HCT116 (cell line): ENCODE measurements around the gene NPFF. TPM values are rescaled to one million over a fixed set of nuclear protein-coding genes. Genes with fewer than 3 reads are reported as not detected.

Experiments used
- ATAC-seq: fragments of 200-7000 bp; cut with Tn5 transposase; 2 replicates; pipeline ENCODE4 v1.9.1; 2020; ENCODE audit warnings: mild to moderate bottlenecking, moderate library complexity
- BruUV-seq: library from RNA; stranded (reverse); fragments of 400-500 nt; replicated peaks from 2 replicates; lab custom pipeline; 2021; lab: Mats Ljungman, UMichigan
- CTCF ChIA-PET: fragments of 300-600 bp; sonication (Branson Sonifier 250); formaldehyde crosslinking; loops from one replicate; lab custom pipeline; 2021; ENCODE audit warnings: antibody characterized with exemption; lab: Charles Lee
- POLR2A ChIA-PET: fragments of 300-600, 350-600 bp; sonication (Branson Sonifier 250); formaldehyde crosslinking; loops from one replicate; lab custom pipeline; 2021; ENCODE audit warnings: antibody characterized with exemption; lab: Charles Lee
- RAD21 ChIA-PET, 2 experiments: fragments of 300-600 bp; sonication (Branson Sonifier 250); formaldehyde crosslinking; loops; one replicate each; lab custom pipeline; 2023; ENCODE audit warnings: low total read pairs in 2 of 2; ENCODE audit not compliant: uncharacterized antibody in 2 of 2, unreplicated experiment in 2 of 2, low non-redundant PET in 1 of 2; lab: Charles Lee
- DNase-seq: peaks from one replicate; pipeline ENCODE4 v3.0.0-alpha.2; 2010; ENCODE audit warnings: low read depth, low spot score
- H2AFZ ChIP-seq: fragments of 200-600 bp; shearing (Covaris generic), sonication (generic); 2 replicates; pipeline ENCODE4 v1.6.1; 2017; ENCODE audit warnings: low read depth, mixed run types, mixed read lengths, antibody characterized with exemption, low read length; ENCODE audit not compliant: poor library complexity, severe bottlenecking
- H3K27ac ChIP-seq: 2 replicates; pipeline ENCODE4 v1.5.1; 2012; ENCODE audit warnings: low read depth, low read length
- H3K27me3 ChIP-seq: fragments of 200-600 bp; sonication (generic); 2 replicates; pipeline ENCODE4 v1.6.1; 2016; ENCODE audit warnings: mixed run types, low read length, mixed read lengths; ENCODE audit not compliant: insufficient read depth
- H3K36me3 ChIP-seq, 2 experiments: fragments of 200-500 bp in 1 of 2; fragments of 200-600 bp in 1 of 2; sonication (Bioruptor generic) in 1 of 2; sonication (generic) in 1 of 2; 2 replicates each; pipeline versions ENCODE4 v1.5.1 to v1.6.1; 2014 to 2016; ENCODE audit warnings: low read length in 2 of 2, inconsistent platforms in 1 of 2, mixed read lengths in 1 of 2, mixed run types in 1 of 2; ENCODE audit not compliant: insufficient read depth in 2 of 2, control insufficient read depth in 1 of 2
- H3K4me1 ChIP-seq, 2 experiments: fragments of 200-600 bp in 1 of 2; sonication (generic) in 1 of 2; 2 replicates each; pipeline versions ENCODE4 v1.5.1 to v1.6.1; 2012 to 2017; ENCODE audit warnings: low read length in 2 of 2, inconsistent platforms in 1 of 2, mild to moderate bottlenecking in 1 of 2, mixed read lengths in 1 of 2, mixed run types in 1 of 2, moderate library complexity in 1 of 2; ENCODE audit not compliant: insufficient read depth in 2 of 2, control insufficient read depth in 1 of 2
- H3K4me2 ChIP-seq: fragments of 200-600 bp; sonication (generic); 2 replicates; pipeline ENCODE4 v1.6.1; 2017; ENCODE audit warnings: mixed run types, low read length, mixed read lengths
- H3K4me3 ChIP-seq, 2 experiments: fragments of 200-600 bp in 1 of 2; sonication (generic) in 1 of 2; replicated peaks in 1 of 2; 2 replicates each; pipeline ENCODE4 v1.5.1; 2011 to 2016; ENCODE audit warnings: low read length in 2 of 2, control low read depth in 1 of 2, low read depth in 1 of 2, mild to moderate bottlenecking in 1 of 2, mixed read lengths in 1 of 2, mixed run types in 1 of 2
- H3K79me2 ChIP-seq: fragments of 200-600 bp; sonication (generic); 2 replicates; pipeline ENCODE4 v1.6.1; 2017; ENCODE audit warnings: mild to moderate bottlenecking, mixed run types, low read length, moderate library complexity, mixed read lengths; ENCODE audit not compliant: insufficient read depth
- H3K9ac ChIP-seq: fragments of 200-600 bp; sonication (generic); 2 replicates; pipeline ENCODE4 v1.6.1; 2016; ENCODE audit warnings: low read length, mixed read lengths
- H3K9me2 ChIP-seq: fragments of 200-600 bp; sonication (generic), shearing (Covaris generic); 2 replicates; pipeline ENCODE4 v1.6.1; 2017; ENCODE audit warnings: mixed run types, mild to moderate bottlenecking, moderate library complexity; ENCODE audit not compliant: insufficient read depth
- H3K9me3 ChIP-seq, 2 experiments: fragments of 200-500 bp in 1 of 2; fragments of 200-600 bp in 1 of 2; sonication (Bioruptor generic) in 1 of 2; sonication (generic) in 1 of 2; 2 replicates each; pipeline ENCODE4 v1.6.1; 2014 to 2017; ENCODE audit warnings: low read length in 2 of 2, mixed read lengths in 2 of 2, inconsistent platforms in 1 of 2, low read depth in 1 of 2, mild to moderate bottlenecking in 1 of 2, mixed run types in 1 of 2, moderate library complexity in 1 of 2; ENCODE audit not compliant: control insufficient read depth in 1 of 2, insufficient read depth in 1 of 2
- H4K20me1 ChIP-seq: fragments of 200-600 bp; sonication (generic), shearing (Covaris generic); 2 replicates; pipeline ENCODE4 v1.6.1; 2017; ENCODE audit warnings: mixed run types, mild to moderate bottlenecking, moderate library complexity; ENCODE audit not compliant: insufficient read depth
- CBX3 ChIP-seq: IDR thresholded peaks from 2 replicates; pipeline ENCODE4 v1.6.1; 2012; ENCODE audit warnings: low read depth
- CEBPB ChIP-seq: IDR thresholded peaks from 2 replicates; pipeline ENCODE4 v1.6.1; 2012; ENCODE audit warnings: low read depth
- EGR1 ChIP-seq: IDR thresholded peaks from 2 replicates; pipeline ENCODE4 v1.6.1; 2012; ENCODE audit warnings: low read depth
- ELF1 ChIP-seq: IDR thresholded peaks from 2 replicates; pipeline ENCODE4 v1.6.1; 2012; ENCODE audit warnings: low read depth, borderline replicate concordance
- EZH2phosphoT487 ChIP-seq: fragments of 200-600 bp; IDR thresholded peaks from 2 replicates; pipeline ENCODE4 v1.6.1; 2018; ENCODE audit warnings: antibody characterized with exemption, borderline replicate concordance
- FOSL1 ChIP-seq: IDR thresholded peaks from 2 replicates; pipeline ENCODE4 v1.6.1; 2012; ENCODE audit warnings: low read depth
- JUND ChIP-seq: IDR thresholded peaks from 2 replicates; pipeline ENCODE4 v1.6.1; 2012
- MAX ChIP-seq: IDR thresholded peaks from 2 replicates; pipeline ENCODE4 v1.6.1; 2012
- POLR2A ChIP-seq: IDR thresholded peaks from 2 replicates; pipeline ENCODE4 v1.7.0; 2011; ENCODE audit warnings: borderline replicate concordance; ENCODE audit not compliant: insufficient read depth, insufficient read length; ENCODE audit errors: extremely low read depth
- POLR2AphosphoS5 ChIP-seq: IDR thresholded peaks from 2 replicates; pipeline ENCODE4 v1.6.1; 2011; ENCODE audit warnings: mild to moderate bottlenecking, low read depth, low read length, moderate library complexity
- RAD21 ChIP-seq: IDR thresholded peaks from 2 replicates; pipeline ENCODE4 v1.6.1; 2012; ENCODE audit warnings: low read depth, mild to moderate bottlenecking
- SIN3A ChIP-seq: IDR thresholded peaks from 2 replicates; pipeline ENCODE4 v1.6.1; 2012; ENCODE audit warnings: low read depth
- SRF ChIP-seq: IDR thresholded peaks from 2 replicates; pipeline ENCODE4 v1.6.1; 2012; ENCODE audit warnings: low read depth
- TCF7L2 ChIP-seq: IDR thresholded peaks from 2 replicates; pipeline ENCODE4 v1.7.0; 2011; ENCODE audit warnings: borderline replicate concordance, inconsistent platforms; ENCODE audit not compliant: insufficient read depth, insufficient read length; ENCODE audit errors: extremely low read depth
- YY1 ChIP-seq: IDR thresholded peaks from 2 replicates; pipeline ENCODE4 v1.6.1; 2011; ENCODE audit warnings: low read length, low read depth, moderate library complexity, mild to moderate bottlenecking; ENCODE audit not compliant: insufficient replicate concordance; ENCODE audit errors: extremely low read depth
- ZFX ChIP-seq: fragments of 450-650 bp; IDR thresholded peaks from 2 replicates; pipeline ENCODE4 v1.6.1; 2017
- ZNF274 ChIP-seq: fragments of 200-500 bp; sonication (Bioruptor generic); IDR thresholded peaks from 2 replicates; pipeline ENCODE4 v1.6.1; 2014; ENCODE audit warnings: mild to moderate bottlenecking, low read depth, low read length, inconsistent platforms
- intact Hi-C: fragments of 100-400 bp; cut with micrococcal nuclease; formaldehyde crosslinking; loops from 2 replicates; pipeline ENCODE4 v1.10.0; 2022
- total RNA-seq: library from RNA; stranded (reverse); gene quantifications from one replicate; pipeline ENCODE4 v1.2.1, GENCODE V29; 2021; ENCODE audit not compliant: unreplicated experiment
- TF ChIP-seq, protein P1 (sequence below): IDR thresholded peaks from 2 replicates; pipeline ENCODE4 v1.6.1; 2012; ENCODE audit warnings: low read depth
- TF ChIP-seq, protein P2 (sequence below), 3 experiments: fragments of 200-600 bp in 1 of 3; sonication (generic) in 1 of 3; IDR thresholded peaks in 2 of 3; conservative IDR thresholded peaks in 1 of 3; 2 replicates each; pipeline ENCODE4 v1.5.1; 2012 to 2017; ENCODE audit warnings: low read depth in 2 of 3, low read length in 2 of 3, antibody characterized with exemption in 1 of 3, borderline replicate concordance in 1 of 3, control low read depth in 1 of 3, mild to moderate bottlenecking in 1 of 3, mixed read lengths in 1 of 3, mixed run types in 1 of 3, moderate library complexity in 1 of 3; ENCODE audit not compliant: insufficient read depth in 1 of 3

The NPFF gene
- total RNA-seq, 1 experiment from 2014 or later = not detected

- no peak overlapping the region for H3K9ac ChIP-seq
- H3K9me3 ChIP-seq = no peaks in the 10 kb centered on the region
- ChIA-PET POLR2A (no interaction called here), RAD21 (no interaction called here), CTCF (no interaction called here)
- H3K4me1 ChIP-seq = no peaks in the 10 kb centered on the region
- H3K79me2 ChIP-seq = peaks cover 99% of the 10 kb centered on the region
- intact Hi-C loops = no loop called here
- no peak for ATAC-seq
- H3K4me3 ChIP-seq = no peak overlapping the region
- H3K36me3 ChIP-seq = peaks cover 94 to 96% of the 10 kb centered on the region in 2 experiments
- peaks cover 40% of the 10 kb centered on the region; the same call in 1 of the 2 replicates for H4K20me1 ChIP-seq
- H2AFZ ChIP-seq = no peak overlapping the region
- no peak overlapping the region for H3K27ac ChIP-seq
- H3K27me3 ChIP-seq = no peaks in the 10 kb centered on the region
- H3K9me2 ChIP-seq = no peaks in the 10 kb centered on the region
- TF ChIP-seq EZH2phosphoT487 = no peak
- TF ChIP-seq SRF = no peak
- no peak for TF ChIP-seq ZFX
- TF ChIP-seq CEBPB = no peak
- TF ChIP-seq, protein P1, sequence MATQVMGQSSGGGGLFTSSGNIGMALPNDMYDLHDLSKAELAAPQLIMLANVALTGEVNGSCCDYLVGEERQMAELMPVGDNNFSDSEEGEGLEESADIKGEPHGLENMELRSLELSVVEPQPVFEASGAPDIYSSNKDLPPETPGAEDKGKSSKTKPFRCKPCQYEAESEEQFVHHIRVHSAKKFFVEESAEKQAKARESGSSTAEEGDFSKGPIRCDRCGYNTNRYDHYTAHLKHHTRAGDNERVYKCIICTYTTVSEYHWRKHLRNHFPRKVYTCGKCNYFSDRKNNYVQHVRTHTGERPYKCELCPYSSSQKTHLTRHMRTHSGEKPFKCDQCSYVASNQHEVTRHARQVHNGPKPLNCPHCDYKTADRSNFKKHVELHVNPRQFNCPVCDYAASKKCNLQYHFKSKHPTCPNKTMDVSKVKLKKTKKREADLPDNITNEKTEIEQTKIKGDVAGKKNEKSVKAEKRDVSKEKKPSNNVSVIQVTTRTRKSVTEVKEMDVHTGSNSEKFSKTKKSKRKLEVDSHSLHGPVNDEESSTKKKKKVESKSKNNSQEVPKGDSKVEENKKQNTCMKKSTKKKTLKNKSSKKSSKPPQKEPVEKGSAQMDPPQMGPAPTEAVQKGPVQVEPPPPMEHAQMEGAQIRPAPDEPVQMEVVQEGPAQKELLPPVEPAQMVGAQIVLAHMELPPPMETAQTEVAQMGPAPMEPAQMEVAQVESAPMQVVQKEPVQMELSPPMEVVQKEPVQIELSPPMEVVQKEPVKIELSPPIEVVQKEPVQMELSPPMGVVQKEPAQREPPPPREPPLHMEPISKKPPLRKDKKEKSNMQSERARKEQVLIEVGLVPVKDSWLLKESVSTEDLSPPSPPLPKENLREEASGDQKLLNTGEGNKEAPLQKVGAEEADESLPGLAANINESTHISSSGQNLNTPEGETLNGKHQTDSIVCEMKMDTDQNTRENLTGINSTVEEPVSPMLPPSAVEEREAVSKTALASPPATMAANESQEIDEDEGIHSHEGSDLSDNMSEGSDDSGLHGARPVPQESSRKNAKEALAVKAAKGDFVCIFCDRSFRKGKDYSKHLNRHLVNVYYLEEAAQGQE = no peak
- TF ChIP-seq YY1 = no peak
- TF ChIP-seq ELF1 = no peak
- TF ChIP-seq EGR1 = no peak
- TF ChIP-seq ZNF274 = no peak
- TF ChIP-seq POLR2A = no peak
- no peak for TF ChIP-seq RAD21
- TF ChIP-seq MAX = no peak
- TF ChIP-seq, protein P2, sequence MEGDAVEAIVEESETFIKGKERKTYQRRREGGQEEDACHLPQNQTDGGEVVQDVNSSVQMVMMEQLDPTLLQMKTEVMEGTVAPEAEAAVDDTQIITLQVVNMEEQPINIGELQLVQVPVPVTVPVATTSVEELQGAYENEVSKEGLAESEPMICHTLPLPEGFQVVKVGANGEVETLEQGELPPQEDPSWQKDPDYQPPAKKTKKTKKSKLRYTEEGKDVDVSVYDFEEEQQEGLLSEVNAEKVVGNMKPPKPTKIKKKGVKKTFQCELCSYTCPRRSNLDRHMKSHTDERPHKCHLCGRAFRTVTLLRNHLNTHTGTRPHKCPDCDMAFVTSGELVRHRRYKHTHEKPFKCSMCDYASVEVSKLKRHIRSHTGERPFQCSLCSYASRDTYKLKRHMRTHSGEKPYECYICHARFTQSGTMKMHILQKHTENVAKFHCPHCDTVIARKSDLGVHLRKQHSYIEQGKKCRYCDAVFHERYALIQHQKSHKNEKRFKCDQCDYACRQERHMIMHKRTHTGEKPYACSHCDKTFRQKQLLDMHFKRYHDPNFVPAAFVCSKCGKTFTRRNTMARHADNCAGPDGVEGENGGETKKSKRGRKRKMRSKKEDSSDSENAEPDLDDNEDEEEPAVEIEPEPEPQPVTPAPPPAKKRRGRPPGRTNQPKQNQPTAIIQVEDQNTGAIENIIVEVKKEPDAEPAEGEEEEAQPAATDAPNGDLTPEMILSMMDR (IDR thresholded peaks at IDR 0.05 in 2 of 3, conservative IDR thresholded peaks at IDR 0.05 in 1 of 3; ENCODE audit: borderline replicate concordance in 1 of 3, insufficient read depth in 1 of 3, low read depth in 2 of 3, low read length in 2 of 3) = no peak
- TF ChIP-seq TCF7L2 = no peak
- no peak for TF ChIP-seq JUND
- no peak for TF ChIP-seq CBX3
- no peak for TF ChIP-seq SIN3A
- TF ChIP-seq POLR2AphosphoS5 = no peak
- no peak for TF ChIP-seq FOSL1
- no peak for DNase-seq
- no peak overlapping the region for H3K4me2 ChIP-seq
- BruUV-seq = no TSS peak
These were observed 40.2 kb downstream of the NPFF start for GRCh38 chr12:53467082-53467481.
